SK-N-SH (cell line): ENCODE results near the gene ASAP2. TPM values are rescaled to one million over a fixed set of nuclear protein-coding genes. Genes with fewer than 3 reads are reported as not detected.

Experiments used
- CTCF ChIA-PET: fragments of 300-600, 350-600 bp; formaldehyde crosslinking; extraction: SDS; loops from one replicate; lab custom pipeline; 2021; lab: Yijun Ruan, JAX
- POLR2A ChIA-PET: fragments of 350-600 bp; sonication (Branson Sonifier 250); formaldehyde crosslinking; extraction: SDS; loops from one replicate; lab custom pipeline; 2020; ENCODE audit warnings: antibody characterized with exemption, inconsistent platforms; lab: Yijun Ruan, JAX
- DNase-seq: peaks from one replicate; pipeline ENCODE4 v3.0.0; 2012
- H2AFZ ChIP-seq: fragments of 200-600 bp; sonication (generic); 2 replicates; pipeline ENCODE4 v1.8.1; 2016; ENCODE audit warnings: antibody characterized with exemption, mild to moderate bottlenecking, low read depth
- H3F3A ChIP-seq: fragments of 200-600 bp; sonication (generic); replicated peaks from 2 replicates; pipeline ENCODE3; 2016; ENCODE audit warnings: antibody characterized with exemption, mild to moderate bottlenecking; ENCODE audit not compliant: insufficient read depth
- H3K27ac ChIP-seq, 2 experiments: fragments of 200-500 bp in 1 of 2; fragments of 200-600 bp in 1 of 2; sonication (Bioruptor generic) in 1 of 2; sonication (generic), shearing (Covaris generic) in 1 of 2; 2 replicates each; pipeline versions ENCODE4 v1.5.1 to v1.6.1; 2014 to 2016; ENCODE audit warnings: low read depth in 2 of 2, inconsistent platforms in 1 of 2, low read length in 1 of 2, mild to moderate bottlenecking in 1 of 2, mixed read lengths in 1 of 2
- H3K27me3 ChIP-seq: fragments of 200-600 bp; sonication (generic), shearing (Covaris generic); 2 replicates; pipeline ENCODE4 v1.6.1; 2016; ENCODE audit warnings: mixed run types; ENCODE audit not compliant: insufficient read depth
- H3K36me3 ChIP-seq, 2 experiments: fragments of 200-500 bp in 1 of 2; fragments of 200-600 bp in 1 of 2; sonication (Bioruptor generic) in 1 of 2; sonication (generic) in 1 of 2; replicated peaks in 1 of 2; 2 replicates each; pipeline versions ENCODE3 to v1.5.1; 2014 to 2016; ENCODE audit warnings: low read length in 1 of 2, mild to moderate bottlenecking in 1 of 2; ENCODE audit not compliant: insufficient read depth in 2 of 2, control insufficient read depth in 1 of 2
- H3K4me1 ChIP-seq, 2 experiments: fragments of 200-500 bp in 1 of 2; fragments of 200-600 bp in 1 of 2; sonication (Bioruptor generic) in 1 of 2; sonication (generic), shearing (Covaris generic) in 1 of 2; 2 replicates each; pipeline versions ENCODE4 v1.5.1 to v1.6.1; 2014 to 2016; ENCODE audit warnings: low read depth in 1 of 2, low read length in 1 of 2, mixed run types in 1 of 2; ENCODE audit not compliant: insufficient read depth in 2 of 2, control insufficient read depth in 1 of 2
- H3K4me2 ChIP-seq: fragments of 200-600 bp; sonication (generic), shearing (Covaris generic); 2 replicates; pipeline ENCODE4 v1.6.1; 2017; ENCODE audit warnings: mixed run types
- H3K4me3 ChIP-seq, 2 experiments: fragments of 200-500 bp in 1 of 2; fragments of 200-600 bp in 1 of 2; sonication (Bioruptor generic) in 1 of 2; sonication (generic), shearing (Covaris generic) in 1 of 2; 2 replicates each; pipeline versions ENCODE4 v1.5.1 to v1.8.1; 2014 to 2016; ENCODE audit warnings: low read depth in 2 of 2, inconsistent platforms in 1 of 2, low read length in 1 of 2, mild to moderate bottlenecking in 1 of 2, mixed read lengths in 1 of 2, moderate library complexity in 1 of 2
- H3K79me2 ChIP-seq: fragments of 200-600 bp; sonication (generic); 2 replicates; pipeline ENCODE4 v1.8.1; 2017; ENCODE audit warnings: mild to moderate bottlenecking; ENCODE audit not compliant: insufficient read depth
- H3K9ac ChIP-seq: fragments of 200-600 bp; sonication (generic); 2 replicates; pipeline ENCODE4 v1.6.1; 2017; ENCODE audit warnings: mixed run types
- H3K9me2 ChIP-seq: fragments of 200-600 bp; sonication (generic); 2 replicates; pipeline ENCODE4 v1.6.1; 2017; ENCODE audit warnings: mixed run types
- H3K9me3 ChIP-seq: fragments of 200-600 bp; sonication (generic); 2 replicates; pipeline ENCODE4 v1.6.1; 2017; ENCODE audit warnings: mixed run types, mild to moderate bottlenecking, moderate library complexity
- H4K20me1 ChIP-seq: fragments of 200-600 bp; sonication (generic); 2 replicates; pipeline ENCODE4 v1.6.1; 2017; ENCODE audit warnings: mild to moderate bottlenecking, mixed run types; ENCODE audit not compliant: insufficient read depth
- EP300 ChIP-seq, 2 experiments: IDR thresholded peaks; 2 replicates each; pipeline versions ENCODE4 v1.4.0 to v1.6.1; 2012; ENCODE audit warnings: borderline replicate concordance in 1 of 2, low read depth in 1 of 2, low read length in 1 of 2
- EZH2phosphoT487 ChIP-seq: fragments of 200-600 bp; sonication (generic); IDR thresholded peaks from 2 replicates; pipeline ENCODE4 v1.6.1; 2017; ENCODE audit warnings: low read depth, mixed run types, mild to moderate bottlenecking, antibody characterized with exemption, moderate library complexity, borderline replicate concordance
- FOXJ3 ChIP-seq: sonication (generic); formaldehyde crosslinking; IDR thresholded peaks from 2 replicates; pipeline ENCODE4 v1.5.1; 2020; ENCODE audit warnings: mild to moderate bottlenecking, missing genetic modification reagents
- FOXM1 ChIP-seq: IDR thresholded peaks from 2 replicates; pipeline ENCODE4 v1.4.0; 2012; ENCODE audit warnings: low read depth, mild to moderate bottlenecking
- IRF3 ChIP-seq: fragments of 150-350 bp; IDR thresholded peaks from 2 replicates; pipeline ENCODE4 v1.6.1; 2016; ENCODE audit warnings: mild to moderate bottlenecking, low read depth, low read length
- MEF2A ChIP-seq: IDR thresholded peaks from 2 replicates; pipeline ENCODE4 v1.4.0; 2012; ENCODE audit warnings: low read depth, borderline replicate concordance
- NRF1 ChIP-seq: IDR thresholded peaks from 2 replicates; pipeline ENCODE4 v1.6.1; 2012; ENCODE audit warnings: low read depth, mild to moderate bottlenecking, low read length
- RAD21 ChIP-seq: IDR thresholded peaks from 2 replicates; pipeline ENCODE4 v1.6.1; 2012; ENCODE audit warnings: mild to moderate bottlenecking, low read length
- RCOR1 ChIP-seq: fragments of 150-350 bp; IDR thresholded peaks from 2 replicates; pipeline ENCODE4 v1.6.1; 2017; ENCODE audit warnings: antibody characterized with exemption, low read length
- REST ChIP-seq: IDR thresholded peaks from 2 replicates; pipeline ENCODE4 v1.6.1; 2012; ENCODE audit warnings: mild to moderate bottlenecking, low read depth, low read length, moderate library complexity
- RXRA ChIP-seq: IDR thresholded peaks from 2 replicates; pipeline ENCODE4 v1.4.0; 2012; ENCODE audit warnings: low read depth, mild to moderate bottlenecking, borderline replicate concordance
- SIN3A ChIP-seq: IDR thresholded peaks from 2 replicates; pipeline ENCODE4 v1.6.1; 2012; ENCODE audit warnings: low read depth, mild to moderate bottlenecking, low read length, moderate library complexity, borderline replicate concordance
- TAF1 ChIP-seq: IDR thresholded peaks from 2 replicates; pipeline ENCODE4 v1.6.1; 2012; ENCODE audit warnings: low read depth, mild to moderate bottlenecking, low read length, moderate library complexity, borderline replicate concordance
- TCF12 ChIP-seq: IDR thresholded peaks from 2 replicates; pipeline ENCODE4 v1.4.0; 2012
- TEAD4 ChIP-seq: IDR thresholded peaks from 2 replicates; pipeline ENCODE4 v1.4.0; 2012; ENCODE audit warnings: mild to moderate bottlenecking, borderline replicate concordance; ENCODE audit not compliant: insufficient read depth
- YY1 ChIP-seq: IDR thresholded peaks from 2 replicates; pipeline ENCODE4 v1.4.0; 2012; ENCODE audit warnings: low read depth, mild to moderate bottlenecking
- WGBS: methylation state at CpG from one replicate; pipeline ENCODE4 v1.1.6; 2017; ENCODE audit warnings: low lambda C conversion rate; 5-methylcytosine and 5-hydroxymethylcytosine counted together
- polyA plus RNA-seq, 3 experiments: library from polyadenylated mRNA; depleted of rRNA; stranded (reverse); fragments of >200 nt; gene quantifications; 2 replicates each; pipeline ENCODE4 v1.2.3, GENCODE V29; 2012
- TF ChIP-seq, protein P1 (sequence below): IDR thresholded peaks from 2 replicates; pipeline ENCODE4 v1.4.0; 2012; ENCODE audit warnings: low read depth
- TF ChIP-seq, protein P2 (sequence below): fragments of 200-600 bp; sonication (generic); IDR thresholded peaks from 2 replicates; pipeline ENCODE4 v1.6.1; 2017; ENCODE audit warnings: antibody characterized with exemption, mild to moderate bottlenecking, moderate library complexity
- TF ChIP-seq, protein P3 (sequence below): fragments of 150-350 bp; IDR thresholded peaks from 2 replicates; pipeline ENCODE4 v1.6.1; 2017; ENCODE audit warnings: antibody characterized with exemption, low read length, low read depth, borderline replicate concordance

Gene ASAP2
- polyA plus RNA-seq, 1 of the 3 experiments (the other 2 are of a cell fraction), result 37.9 TPM

GRCh38 chr2:9261231-9261883 lies 54.7 kb downstream of the ASAP2 start:
- POLR2A ChIA-PET, result interaction anchor here (0.6 kb wide), 1 partner anchor 125 kb away, joined by 3 read pairs; no protein-coding TSS in a partner anchor
- no peak for TF ChIP-seq IRF3
- TF ChIP-seq, protein P1, sequence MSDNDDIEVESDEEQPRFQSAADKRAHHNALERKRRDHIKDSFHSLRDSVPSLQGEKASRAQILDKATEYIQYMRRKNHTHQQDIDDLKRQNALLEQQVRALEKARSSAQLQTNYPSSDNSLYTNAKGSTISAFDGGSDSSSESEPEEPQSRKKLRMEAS, result no peak
- no peak for TF ChIP-seq YY1
- no peak for TF ChIP-seq RXRA
- no peak for TF ChIP-seq TAF1
- TF ChIP-seq TCF12, result no peak
- TF ChIP-seq FOXJ3 (CRISPR knock-in tag), result no peak
- TF ChIP-seq, protein P2, sequence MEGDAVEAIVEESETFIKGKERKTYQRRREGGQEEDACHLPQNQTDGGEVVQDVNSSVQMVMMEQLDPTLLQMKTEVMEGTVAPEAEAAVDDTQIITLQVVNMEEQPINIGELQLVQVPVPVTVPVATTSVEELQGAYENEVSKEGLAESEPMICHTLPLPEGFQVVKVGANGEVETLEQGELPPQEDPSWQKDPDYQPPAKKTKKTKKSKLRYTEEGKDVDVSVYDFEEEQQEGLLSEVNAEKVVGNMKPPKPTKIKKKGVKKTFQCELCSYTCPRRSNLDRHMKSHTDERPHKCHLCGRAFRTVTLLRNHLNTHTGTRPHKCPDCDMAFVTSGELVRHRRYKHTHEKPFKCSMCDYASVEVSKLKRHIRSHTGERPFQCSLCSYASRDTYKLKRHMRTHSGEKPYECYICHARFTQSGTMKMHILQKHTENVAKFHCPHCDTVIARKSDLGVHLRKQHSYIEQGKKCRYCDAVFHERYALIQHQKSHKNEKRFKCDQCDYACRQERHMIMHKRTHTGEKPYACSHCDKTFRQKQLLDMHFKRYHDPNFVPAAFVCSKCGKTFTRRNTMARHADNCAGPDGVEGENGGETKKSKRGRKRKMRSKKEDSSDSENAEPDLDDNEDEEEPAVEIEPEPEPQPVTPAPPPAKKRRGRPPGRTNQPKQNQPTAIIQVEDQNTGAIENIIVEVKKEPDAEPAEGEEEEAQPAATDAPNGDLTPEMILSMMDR, result no peak; the same call in 1 of the 2 replicates
- TF ChIP-seq MEF2A, result no peak
- no peak for TF ChIP-seq FOXM1
- no peak for TF ChIP-seq SIN3A
- TF ChIP-seq, protein P3, sequence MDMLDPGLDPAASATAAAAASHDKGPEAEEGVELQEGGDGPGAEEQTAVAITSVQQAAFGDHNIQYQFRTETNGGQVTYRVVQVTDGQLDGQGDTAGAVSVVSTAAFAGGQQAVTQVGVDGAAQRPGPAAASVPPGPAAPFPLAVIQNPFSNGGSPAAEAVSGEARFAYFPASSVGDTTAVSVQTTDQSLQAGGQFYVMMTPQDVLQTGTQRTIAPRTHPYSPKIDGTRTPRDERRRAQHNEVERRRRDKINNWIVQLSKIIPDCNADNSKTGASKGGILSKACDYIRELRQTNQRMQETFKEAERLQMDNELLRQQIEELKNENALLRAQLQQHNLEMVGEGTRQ, result no peak
- no peak for TF ChIP-seq EP300 (IDR thresholded peaks at IDR 0.05; ENCODE audit: borderline replicate concordance in 1 of 2, low read depth in 1 of 2, low read length in 1 of 2)
- no peak for TF ChIP-seq EZH2phosphoT487
- TF ChIP-seq REST, result no peak
- TF ChIP-seq TEAD4, result no peak
- no peak for TF ChIP-seq RAD21
- no peak for TF ChIP-seq RCOR1
- no peak for TF ChIP-seq NRF1
- Histone ChIP-seq H4K20me1 (peaks cover 50% of the 10 kb centered on the region), H3K36me3 (peaks cover 0 to 14% of the 10 kb centered on the region in 2 experiments), H3K9me2 (no peaks in the 10 kb centered on the region), H3K4me1 (peaks cover 64 to 81% of the 10 kb centered on the region in 2 experiments), H3F3A (peaks cover 20% of the 10 kb centered on the region), H3K4me3 (no peak overlapping the region), H3K9ac (no peak overlapping the region), H3K4me2 (no peak overlapping the region), H2AFZ (no peak overlapping the region), H3K27me3 (no peaks in the 10 kb centered on the region), H3K79me2 (peaks cover 100% of the 10 kb centered on the region), H3K27ac (peak overlapping the region in 1 of 2 experiments; percentile 35; a peak in 1 of 4 replicates), H3K9me3 (no peaks in the 10 kb centered on the region)
- CTCF ChIA-PET, result interaction anchor here (0.6 to 1.1 kb wide), 3 partner anchors 14 to 21 kb away, joined by 3 read pairs; no protein-coding TSS in a partner anchor
- no peak for DNase-seq
- 95% methylated on average over 6 of the region's 6 CpGs for WGBS
